VCaP (cell line): Measurements from ENCODE around the gene FNDC4.

Source experiments
- H3K27ac ChIP-seq: fragments of 450-650 bp; 2 replicates; pipeline ENCODE4 v1.5.1; 2017
- CTCF ChIP-seq: fragments of 450-650 bp; conservative IDR thresholded peaks from 2 replicates; pipeline ENCODE4 v1.5.1; 2017; ENCODE audit warnings: mild to moderate bottlenecking, moderate library complexity

The FNDC4 gene

GRCh38 chr2:27520316-27520715 is 25.3 kb upstream of the FNDC4 start:
- no peak overlapping the region for H3K27ac ChIP-seq
- TF ChIP-seq CTCF, result no peak

GRCh38 chr2:27518782-27519113 is 23.7 kb upstream of the FNDC4 start:
- TF ChIP-seq CTCF, result no peak
- no peak overlapping the region for H3K27ac ChIP-seq

- TF ChIP-seq CTCF, result no peak
- H3K27ac ChIP-seq, result no peak overlapping the region
Measured at GRCh38 chr2:27518113-27518781, 23.2 kb upstream of the FNDC4 start.

GRCh38 chr2:27509326-27509725 is 14.3 kb upstream of the FNDC4 start:
- H3K27ac ChIP-seq, result no peak overlapping the region
- TF ChIP-seq CTCF, result no peak

- no peak for TF ChIP-seq CTCF
- H3K27ac ChIP-seq, result no peak overlapping the region
Measured at GRCh38 chr2:27507293-27507692, 12.3 kb upstream of the FNDC4 start.

- no peak for TF ChIP-seq CTCF
Measured at GRCh38 chr2:27506587-27506986, 11.6 kb upstream of the FNDC4 start.

GRCh38 chr2:27502142-27502541 is 7.1 kb upstream of the FNDC4 start:
- H3K27ac ChIP-seq, result no peak overlapping the region
- TF ChIP-seq CTCF, result no peak

More at GRCh38 chr2:27506587-27506986, 11.6 kb upstream of the FNDC4 start:
- no peak overlapping the region for H3K27ac ChIP-seq

GRCh38 chr2:27501042-27501441 is 6.0 kb upstream of the FNDC4 start:
- TF ChIP-seq CTCF, result no peak
- no peak overlapping the region for H3K27ac ChIP-seq
